ENCODE results near the gene PTPRU.

The PTPRU gene

GRCh38 chr1:29371332-29371731 lies 135.0 kb downstream of the PTPRU start:
- DNase-seq = no peak

- no peak for DNase-seq
Observed at GRCh38 chr1:29372108-29372507, 135.8 kb downstream of the PTPRU start.
